HUES48 (cell line): Measurements from ENCODE around the gene SV2C.

Source experiments
- H3K27ac ChIP-seq: one replicate; pipeline ENCODE4 v1.7.0; 2013; ENCODE audit warnings: low read depth, low read length, inconsistent platforms
- H3K27me3 ChIP-seq: 2 replicates; pipeline ENCODE4 v1.6.1; 2013; ENCODE audit warnings: mild to moderate bottlenecking, low read length; ENCODE audit not compliant: control insufficient read depth, insufficient read depth
- H3K36me3 ChIP-seq: 2 replicates; pipeline ENCODE4 v1.6.1; 2013; ENCODE audit warnings: low read length; ENCODE audit not compliant: control insufficient read depth, insufficient read depth
- H3K4me1 ChIP-seq: 2 replicates; pipeline ENCODE4 v1.6.1; 2013; ENCODE audit warnings: mild to moderate bottlenecking, low read length; ENCODE audit not compliant: control insufficient read depth, insufficient read depth
- H3K4me3 ChIP-seq: 2 replicates; pipeline ENCODE4 v1.5.1; 2013; ENCODE audit warnings: mild to moderate bottlenecking, low read depth, low read length
- H3K9ac ChIP-seq: 2 replicates; pipeline ENCODE4 v1.6.1; 2013; ENCODE audit warnings: mild to moderate bottlenecking, low read depth, low read length, moderate library complexity
- H3K9me3 ChIP-seq: 2 replicates; pipeline ENCODE4 v1.6.1; 2013; ENCODE audit warnings: low read length; ENCODE audit not compliant: control insufficient read depth, insufficient read depth

Gene SV2C

GRCh38 chr5:76257225-76257833, 174.1 kb downstream of the SV2C start:
- no peaks in the 10 kb centered on the region for H3K27me3 ChIP-seq
- no peak overlapping the region for H3K4me3 ChIP-seq
- H3K4me1 ChIP-seq = peaks cover 2% of the 10 kb centered on the region; the same call in 1 of the 2 replicates
- H3K9ac ChIP-seq = no peak overlapping the region
- no peaks in the 10 kb centered on the region for H3K36me3 ChIP-seq
- H3K27ac ChIP-seq = no peak overlapping the region
- no peaks in the 10 kb centered on the region for H3K9me3 ChIP-seq

DNA sequence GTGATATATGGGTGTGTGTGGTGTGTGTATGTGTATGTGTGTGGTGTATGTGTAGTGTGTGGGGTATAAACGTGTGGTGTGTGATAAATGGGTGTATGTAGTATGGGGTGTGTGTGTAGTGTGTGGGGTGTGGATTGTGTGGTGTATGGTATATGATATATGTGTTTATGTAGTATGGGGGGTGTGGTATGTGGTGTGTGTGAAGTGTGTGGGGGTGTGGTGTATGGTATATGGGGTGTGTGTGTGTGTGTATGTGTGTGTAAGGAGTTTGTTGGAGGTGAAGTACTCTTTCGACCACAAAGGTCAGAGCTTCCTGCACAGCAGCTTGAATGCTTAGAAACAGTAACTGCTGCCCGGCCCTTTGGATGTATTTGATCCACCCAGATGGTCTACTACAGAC, 174.7 kb downstream of the SV2C start:
- Histone ChIP-seq H3K4me1 (peaks cover 2% of the 10 kb centered on the region; the same call in 1 of the 2 replicates), H3K27me3 (no peaks in the 10 kb centered on the region), H3K9me3 (no peaks in the 10 kb centered on the region), H3K9ac (no peak overlapping the region), H3K4me3 (no peak overlapping the region), H3K27ac (no peak overlapping the region), H3K36me3 (no peaks in the 10 kb centered on the region)

GRCh38 chr5:76264681-76265080, 181.5 kb downstream of the SV2C start:
- Histone ChIP-seq H3K4me3 (no peak overlapping the region), H3K36me3 (no peaks in the 10 kb centered on the region), H3K4me1 (no peaks in the 10 kb centered on the region), H3K27ac (no peak overlapping the region), H3K9me3 (no peaks in the 10 kb centered on the region), H3K9ac (no peak overlapping the region), H3K27me3 (no peaks in the 10 kb centered on the region)

DNA sequence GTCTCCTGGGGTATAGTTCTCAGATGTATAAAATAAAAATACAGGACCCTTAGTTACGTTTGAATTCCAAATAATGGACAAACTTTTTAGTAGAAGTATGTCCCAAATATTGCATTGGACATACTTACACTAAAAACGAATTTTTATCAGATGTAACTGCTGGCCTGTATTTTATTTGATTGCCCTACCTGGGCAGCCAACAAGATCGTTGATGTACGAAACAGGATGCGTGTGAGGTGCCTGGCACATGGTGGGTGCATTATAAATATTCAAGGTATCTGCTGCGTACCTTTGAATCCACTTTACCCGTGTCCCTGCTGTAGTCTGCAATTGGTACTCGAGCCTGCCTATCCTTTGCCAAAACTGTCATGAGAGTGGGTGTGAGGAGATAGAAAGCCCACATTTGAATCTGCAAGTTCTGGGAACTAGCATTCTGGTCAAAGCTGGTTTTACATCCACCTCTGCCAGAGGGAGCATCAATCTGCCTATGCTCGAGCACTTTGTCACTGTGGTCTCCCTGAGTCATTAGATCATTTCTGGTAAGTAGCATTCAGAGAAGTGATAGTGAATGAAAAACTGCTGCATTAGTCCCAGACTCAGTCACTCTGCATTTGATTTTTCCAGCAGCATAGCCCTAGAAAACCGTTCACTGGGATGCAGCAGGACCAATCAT, 186.2 kb downstream of the SV2C start:
- Histone ChIP-seq H3K4me3 (no peak overlapping the region), H3K4me1 (no peaks in the 10 kb centered on the region), H3K27ac (no peak overlapping the region), H3K9me3 (no peaks in the 10 kb centered on the region), H3K9ac (no peak overlapping the region), H3K36me3 (no peaks in the 10 kb centered on the region), H3K27me3 (no peaks in the 10 kb centered on the region)

DNA sequence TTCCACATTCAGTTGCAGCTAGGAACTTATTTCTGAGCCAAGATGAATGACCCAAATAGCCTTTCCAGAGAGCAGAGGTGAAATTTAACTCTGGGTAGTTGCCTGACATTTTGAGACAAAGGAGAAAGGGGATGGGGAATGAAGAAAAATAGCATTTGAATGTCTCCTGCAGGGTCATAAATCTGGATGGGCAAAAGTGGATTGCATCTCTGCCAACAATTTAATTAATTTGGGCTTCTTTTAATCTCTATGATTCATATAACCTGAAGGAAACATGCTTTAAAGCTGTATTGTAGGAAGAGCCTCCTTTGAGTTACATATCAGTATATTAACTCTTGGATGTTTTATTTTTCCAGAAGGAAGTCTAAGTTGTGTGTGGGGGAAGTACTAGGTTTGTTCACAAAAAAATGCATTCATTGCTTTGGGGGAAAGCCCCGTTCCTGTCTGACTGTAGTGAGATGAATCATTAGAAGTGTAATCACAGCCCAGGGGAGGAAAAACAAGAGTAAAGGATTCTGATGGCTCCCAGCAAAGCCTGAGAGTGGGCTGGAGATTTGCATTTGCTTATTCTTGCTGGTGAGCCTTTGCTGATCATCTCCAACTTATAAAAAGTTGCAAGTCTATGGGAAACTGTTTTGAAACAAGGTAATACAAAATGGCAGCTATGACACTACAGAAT, 186.9 kb downstream of the SV2C start:
- Histone ChIP-seq H3K4me1 (no peaks in the 10 kb centered on the region), H3K27ac (peak overlapping the region; percentile 31), H3K4me3 (no peak overlapping the region), H3K36me3 (no peaks in the 10 kb centered on the region), H3K9ac (no peak overlapping the region), H3K9me3 (no peaks in the 10 kb centered on the region), H3K27me3 (no peaks in the 10 kb centered on the region)

- Histone ChIP-seq H3K9ac (no peak overlapping the region), H3K27me3 (no peaks in the 10 kb centered on the region), H3K36me3 (no peaks in the 10 kb centered on the region), H3K4me1 (no peaks in the 10 kb centered on the region), H3K27ac (no peak overlapping the region), H3K9me3 (no peaks in the 10 kb centered on the region), H3K4me3 (no peak overlapping the region)
Measured at GRCh38 chr5:76271836-76272235, 188.7 kb downstream of the SV2C start.

DNA sequence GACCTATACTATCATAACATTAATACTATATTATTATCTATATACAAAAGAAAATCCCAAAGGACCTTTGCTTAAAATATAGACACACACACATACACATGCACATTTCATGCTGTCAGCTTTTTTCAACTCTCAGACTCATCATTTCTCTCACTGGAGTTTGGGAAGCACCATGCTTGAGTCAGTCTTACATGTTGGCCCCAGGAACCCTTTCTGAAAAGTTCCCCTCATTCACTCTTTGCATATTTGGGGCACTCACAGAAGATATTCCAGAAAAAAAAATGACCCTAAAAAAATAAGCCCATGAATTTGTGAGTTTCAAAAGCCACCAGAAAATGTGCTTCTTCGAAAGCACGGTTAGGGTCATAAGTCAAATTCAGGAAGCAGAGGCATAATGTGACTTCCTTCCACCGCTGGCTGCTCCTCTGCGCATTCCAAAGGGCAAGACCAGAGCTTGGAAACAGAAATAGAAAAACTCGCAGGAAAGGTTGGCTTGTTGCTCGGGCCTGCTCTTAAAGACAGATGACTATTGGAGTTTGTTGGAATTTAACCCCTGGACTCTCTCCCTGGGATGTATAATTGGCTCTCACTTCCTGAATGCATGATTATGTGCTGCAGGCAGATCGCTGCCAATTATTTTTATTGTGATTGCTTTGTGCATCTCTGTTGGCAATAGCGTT, 190.2 kb downstream of the SV2C start:
- Histone ChIP-seq H3K9me3 (no peaks in the 10 kb centered on the region), H3K4me3 (no peak overlapping the region), H3K4me1 (no peaks in the 10 kb centered on the region), H3K27ac (no peak overlapping the region), H3K36me3 (no peaks in the 10 kb centered on the region), H3K9ac (no peak overlapping the region), H3K27me3 (no peaks in the 10 kb centered on the region)

- Histone ChIP-seq H3K27me3 (no peaks in the 10 kb centered on the region), H3K27ac (no peak overlapping the region), H3K9me3 (no peaks in the 10 kb centered on the region), H3K36me3 (no peaks in the 10 kb centered on the region), H3K4me1 (no peaks in the 10 kb centered on the region), H3K4me3 (no peak overlapping the region), H3K9ac (no peak overlapping the region)
Measured at GRCh38 chr5:76274571-76274970, 191.4 kb downstream of the SV2C start.

DNA sequence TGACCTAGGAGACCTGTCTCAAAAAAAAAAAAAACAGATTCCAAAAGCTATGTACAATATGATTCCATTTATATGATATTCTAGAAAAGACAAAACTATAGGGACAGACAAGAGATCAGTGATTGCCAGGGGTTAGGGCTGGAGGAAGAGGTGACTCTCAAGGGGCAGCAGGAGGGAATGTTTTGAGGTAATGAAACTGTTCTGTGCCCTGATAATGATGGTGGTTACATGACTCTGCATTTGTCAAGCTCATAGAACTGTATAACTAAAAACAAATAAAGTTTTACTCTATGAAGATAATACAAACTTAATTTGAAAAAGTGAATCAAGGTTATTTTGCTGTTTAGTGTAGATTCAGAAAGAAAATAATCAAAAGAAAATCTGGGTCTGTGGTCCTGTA, 194.6 kb downstream of the SV2C start:
- no peak overlapping the region for H3K27ac ChIP-seq
- H3K4me1 ChIP-seq = no peaks in the 10 kb centered on the region
- H3K4me3 ChIP-seq = no peak overlapping the region

GRCh38 chr5:76278261-76278789, 195.1 kb downstream of the SV2C start:
- Histone ChIP-seq H3K4me3 (no peak overlapping the region), H3K9ac (no peak overlapping the region), H3K27me3 (no peaks in the 10 kb centered on the region), H3K36me3 (no peaks in the 10 kb centered on the region), H3K9me3 (no peaks in the 10 kb centered on the region), H3K27ac (no peak overlapping the region), H3K4me1 (no peaks in the 10 kb centered on the region)

More for the DNA sequence above, 194.6 kb downstream of the SV2C start:
- Histone ChIP-seq H3K9ac (no peak overlapping the region), H3K27me3 (no peaks in the 10 kb centered on the region), H3K36me3 (no peaks in the 10 kb centered on the region), H3K9me3 (no peaks in the 10 kb centered on the region)
